ENCODE results near the gene LRRN3. TPM values are rescaled to one million over a fixed set of nuclear protein-coding genes. Genes with fewer than 3 reads are reported as not detected.
"Not testable (repeated sequence)": the region's sequence is repeated elsewhere in the genome, so short reads cannot be mapped to it uniquely, and the experiment has no call there.

LRRN3 gene
- total RNA-seq, 4 donors from 2014 or later = 1.8 to 6.5 (median 3.8) TPM

GRCh38 chr7:111067682-111068081 is 23.2 kb upstream of the LRRN3 start:
- H3K27ac ChIP-seq = no peak overlapping the region
- peaks cover 0 to 7% (median 0%) of the 10 kb centered on the region in 4 donors for H3K9me3 ChIP-seq
- no peaks in the 10 kb centered on the region for H3K36me3 ChIP-seq
- DNase-seq (ENCODE audit: low spot score in 2 of 2) = no peak
- H3K4me3 ChIP-seq = no peak overlapping the region
- TF ChIP-seq CTCF (IDR thresholded peaks at IDR 0.05) (no peak), EP300 (IDR thresholded peaks at IDR 0.05) (no peak), POLR2A (IDR thresholded peaks at IDR 0.05) (no peak)
- H3K27me3 ChIP-seq = no peaks in the 10 kb centered on the region
- WGBS, 2 donors = 93% methylated on average over 2 of the region's 2 CpGs
- peaks cover 0 to 3% (median 0%) of the 10 kb centered on the region in 4 donors for H3K4me1 ChIP-seq

DNA sequence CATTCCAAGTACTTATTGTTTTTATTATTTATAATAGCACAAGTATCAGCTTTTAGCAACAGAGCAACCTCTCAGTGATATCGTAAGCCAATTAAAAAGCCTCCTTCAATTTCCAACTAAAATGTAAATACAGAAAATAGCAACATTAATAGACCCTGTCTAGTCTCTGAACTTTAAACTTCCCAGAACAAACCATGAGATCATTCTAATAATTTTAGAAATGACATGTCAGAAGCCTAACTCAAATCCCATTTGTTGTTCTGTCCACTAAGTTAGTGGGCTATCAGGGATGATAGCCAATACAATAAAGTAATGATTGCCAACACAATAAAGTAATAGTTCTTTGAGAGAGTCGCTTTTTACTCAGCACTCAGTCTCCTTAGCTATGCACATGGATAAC is 22.3 kb upstream of the LRRN3 start:
- WGBS, 2 donors = 54 to 63% methylated on average over 2 of the region's 2 CpGs
- peaks cover 0 to 3% (median 0%) of the 10 kb centered on the region in 4 donors for H3K4me1 ChIP-seq

DNA sequence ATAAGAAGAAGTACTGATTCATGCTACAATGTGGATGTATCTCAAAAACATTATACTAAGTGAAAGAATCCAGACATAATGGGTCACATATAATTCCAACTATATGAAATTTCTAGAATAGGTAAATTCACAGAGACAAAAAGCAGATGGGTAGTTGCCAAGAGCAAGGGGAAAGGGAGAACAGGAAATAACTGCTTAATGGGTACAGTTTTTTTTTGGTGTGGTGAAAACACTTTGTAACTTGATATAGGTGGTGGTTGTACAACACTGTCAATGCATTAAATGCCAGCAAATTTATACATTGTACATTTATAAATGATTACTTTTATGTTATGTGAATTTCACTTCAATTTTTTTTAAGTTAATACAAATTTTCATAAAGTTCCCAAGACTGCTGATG is 19.4 kb upstream of the LRRN3 start:
- Histone ChIP-seq H3K36me3 (no peaks in the 10 kb centered on the region), H3K4me3 (no peak overlapping the region), H3K4me1 (peaks cover 0 to 7% (median 3%) of the 10 kb centered on the region in 4 donors), H3K27ac (no peak overlapping the region), H3K27me3 (no peaks in the 10 kb centered on the region), H3K9me3 (no peaks in the 10 kb centered on the region)
- DNase-seq (ENCODE audit: low spot score in 2 of 2) = no peak
- TF ChIP-seq EP300 (IDR thresholded peaks at IDR 0.05) (no peak), POLR2A (IDR thresholded peaks at IDR 0.05) (no peak)

More for the DNA sequence above, 22.3 kb upstream of the LRRN3 start:
- TF ChIP-seq CTCF (IDR thresholded peaks at IDR 0.05) (no peak), POLR2A (IDR thresholded peaks at IDR 0.05) (no peak), EP300 (IDR thresholded peaks at IDR 0.05) (no peak)
- Histone ChIP-seq H3K36me3 (no peaks in the 10 kb centered on the region), H3K4me3 (no peak overlapping the region), H3K9me3 (no peaks in the 10 kb centered on the region), H3K27me3 (no peaks in the 10 kb centered on the region), H3K27ac (no peak overlapping the region)
- no peak for DNase-seq (ENCODE audit: low spot score in 2 of 2)

GRCh38 chr7:111072658-111073057 is 18.3 kb upstream of the LRRN3 start:
- not testable (repeated sequence) for H3K27ac ChIP-seq; H3K27me3 ChIP-seq; H3K9me3 ChIP-seq; H3K4me3 ChIP-seq; H3K4me1 ChIP-seq; DNase-seq (ENCODE audit: low spot score in 2 of 2); H3K36me3 ChIP-seq
- WGBS, 2 donors = 88 to 91% methylated on average over 9 of the region's 9 CpGs

DNA sequence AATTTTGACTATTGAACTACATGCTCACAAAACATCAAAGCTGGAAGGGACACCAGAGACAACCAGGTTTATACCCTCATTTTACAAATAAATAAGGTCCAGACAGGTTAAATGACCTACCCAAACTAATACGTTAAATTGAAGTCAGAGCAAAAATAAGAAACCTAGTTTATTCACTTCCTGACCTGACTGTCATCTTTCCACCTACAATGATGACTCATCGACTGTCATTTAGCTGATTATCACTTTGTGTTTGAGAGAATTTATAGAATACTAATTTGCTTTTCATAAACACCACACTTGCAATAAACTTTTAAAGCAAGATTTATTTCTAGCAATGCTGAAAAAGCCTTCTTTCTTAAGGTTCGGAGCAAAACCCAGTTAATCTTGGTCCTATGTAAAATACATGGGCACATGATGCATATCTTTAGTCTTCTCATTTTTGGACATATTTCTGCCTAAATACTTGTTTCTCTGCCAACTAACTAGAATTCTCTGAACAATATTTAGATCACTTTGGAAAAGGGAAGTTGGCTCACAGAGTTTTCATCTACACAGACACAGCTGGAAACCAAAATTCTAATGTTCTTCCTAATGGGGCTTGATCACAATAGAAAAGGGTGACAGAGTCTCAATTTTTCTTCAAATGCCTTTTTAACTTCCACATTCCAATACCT is 16.7 kb upstream of the LRRN3 start:
- H3K27me3 ChIP-seq = no peaks in the 10 kb centered on the region
- TF ChIP-seq CTCF (IDR thresholded peaks at IDR 0.05) = no peak
- TF ChIP-seq POLR2A (IDR thresholded peaks at IDR 0.05) = no peak
- no peak for TF ChIP-seq EP300 (IDR thresholded peaks at IDR 0.05)
- 69 to 74% methylated on average over 3 of the region's 3 CpGs for WGBS, 2 donors

GRCh38 chr7:111074748-111075146 is 16.2 kb upstream of the LRRN3 start:
- H3K36me3 ChIP-seq = no peaks in the 10 kb centered on the region
- 66 to 72% methylated on average over 6 of the region's 6 CpGs for WGBS, 2 donors
- no peak for DNase-seq (ENCODE audit: low spot score in 2 of 2)
- no peak overlapping the region for H3K4me3 ChIP-seq
- no peak for TF ChIP-seq POLR2A (IDR thresholded peaks at IDR 0.05)
- TF ChIP-seq EP300 (IDR thresholded peaks at IDR 0.05) = no peak
- TF ChIP-seq CTCF (IDR thresholded peaks at IDR 0.05) = no peak
- H3K27me3 ChIP-seq = no peaks in the 10 kb centered on the region
- H3K27ac ChIP-seq = no peak overlapping the region
- H3K9me3 ChIP-seq = no peaks in the 10 kb centered on the region
- peaks cover 0 to 7% (median 3%) of the 10 kb centered on the region in 4 donors for H3K4me1 ChIP-seq

More for the DNA sequence above, 16.7 kb upstream of the LRRN3 start:
- Histone ChIP-seq H3K9me3 (no peaks in the 10 kb centered on the region), H3K4me3 (no peak overlapping the region), H3K27ac (no peak overlapping the region), H3K4me1 (peaks cover 0 to 7% (median 3%) of the 10 kb centered on the region in 4 donors), H3K36me3 (no peaks in the 10 kb centered on the region)
- no peak for DNase-seq (ENCODE audit: low spot score in 2 of 2)

Data from tibial nerve (tissue), 4 donors.